GM18909 (cell line): ENCODE measurements around the gene WIZ.

Source experiments
- ATAC-seq: cut with Tn5 transposase; IDR thresholded peaks from one replicate; pipeline ENCODE4 v1.9.1; 2021; ENCODE audit warnings: mild to moderate bottlenecking; ENCODE audit not compliant: unreplicated experiment, poor library complexity

WIZ gene

GRCh38 chr19:15468675-15469512 is 19.1 kb upstream of the WIZ start:
- ATAC-seq, result no peak

- no peak for ATAC-seq
These were observed 18.0 kb upstream of the WIZ start for GRCh38 chr19:15467734-15468214.

- ATAC-seq, result peak; percentile 52
These were observed 17.3 kb upstream of the WIZ start for GRCh38 chr19:15466851-15467733.

GRCh38 chr19:15464394-15465385 is 14.9 kb upstream of the WIZ start, which contains the start of gene RASAL3:
Gene RASAL3 (minus strand): TSS chr19:15464544. CDS start chr19:15464358, 186 bp downstream.
- peak; percentile 51 for ATAC-seq

- peak; percentile 41 for ATAC-seq
These were observed 14.2 kb upstream of the WIZ start for GRCh38 chr19:15463861-15464371.

- ATAC-seq, result no peak
These were observed 11.9 kb upstream of the WIZ start for GRCh38 chr19:15461694-15462093.

- no peak for ATAC-seq
These were observed 8.1 kb upstream of the WIZ start for GRCh38 chr19:15457701-15458484.

- no peak for ATAC-seq
These were observed 7.3 kb upstream of the WIZ start for GRCh38 chr19:15456871-15457700.

- ATAC-seq, result no peak
These were observed 6.7 kb upstream of the WIZ start for GRCh38 chr19:15456441-15456840.

- ATAC-seq, result no peak
These were observed 6.2 kb upstream of the WIZ start for GRCh38 chr19:15455996-15456395.

GRCh38 chr19:15453906-15454860 is 4.4 kb upstream of the WIZ start:
- ATAC-seq, result no peak

- no peak for ATAC-seq
These were observed 3.4 kb upstream of the WIZ start for GRCh38 chr19:15453091-15453578.

GRCh38 chr19:15452111-15453047 is 2.6 kb upstream of the WIZ start:
- no peak for ATAC-seq

- no peak for ATAC-seq
These were observed 753 bp upstream of the WIZ start for GRCh38 chr19:15450528-15450890.

GRCh38 chr19:15448778-15449619 is 757 bp downstream of the WIZ start:
- no peak for ATAC-seq
